ENCODE results near the gene IL1RN.

- TF ChIP-seq EZH2 (IDR thresholded peaks at IDR 0.05; ENCODE audit: insufficient read depth, poor library complexity, severe bottlenecking) (no peak), EZH2phosphoT487 (IDR thresholded peaks at IDR 0.05; ENCODE audit: insufficient read depth, low read depth) (no peak)
These were observed 52.9 kb downstream of the IL1RN start for GRCh38 chr2:113180131-113180946.
